Kidney (tissue), 14 donors: Measurements from ENCODE around the gene ZNF783. TPM values are rescaled to one million over a fixed set of nuclear protein-coding genes. Genes with fewer than 3 reads are reported as not detected.

Source experiments
- DNase-seq, 5 donors: peaks; one replicate each; pipeline ENCODE4 v3.0.0-alpha.2; 2013 to 2020
- FAIRE-seq: peaks from 2 replicates; lab custom pipeline; 2012; peaks lifted over from hg19 to GRCh38; lab: Jason Lieb, UNC
- H3K27ac ChIP-seq, 2 donors: one replicate each; pipeline ENCODE4 v1.7.0; 2013; ENCODE audit warnings: low read depth in 2 of 2, low read length in 2 of 2, inconsistent platforms in 1 of 2
- H3K27me3 ChIP-seq: one replicate; pipeline ENCODE4 v1.7.1; 2013; ENCODE audit warnings: low read length, inconsistent platforms; ENCODE audit not compliant: control insufficient read depth, insufficient read depth
- H3K36me3 ChIP-seq, 3 donors: one replicate each; pipeline versions ENCODE4 v1.7.0 to v1.7.1; 2013; ENCODE audit warnings: low read length in 3 of 3, control low read depth in 1 of 3, inconsistent platforms in 1 of 3; ENCODE audit not compliant: insufficient read depth in 3 of 3, control insufficient read depth in 2 of 3
- H3K4me1 ChIP-seq, 3 donors: one replicate each; pipeline versions ENCODE4 v1.7.0 to v1.7.1; 2013; ENCODE audit warnings: low read length in 3 of 3, inconsistent platforms in 1 of 3, low read depth in 1 of 3; ENCODE audit not compliant: control insufficient read depth in 2 of 3, insufficient read depth in 2 of 3
- H3K4me3 ChIP-seq, 3 donors: one replicate each; pipeline versions ENCODE4 v1.7.0 to v1.8.1; 2013; ENCODE audit warnings: low read length in 3 of 3, control low read depth in 1 of 3, inconsistent platforms in 1 of 3
- H3K9ac ChIP-seq, 3 donors: one replicate each; pipeline versions ENCODE4 v1.7.0 to v1.7.1; 2013; ENCODE audit warnings: low read length in 3 of 3, control low read depth in 1 of 3, inconsistent platforms in 1 of 3
- H3K9me3 ChIP-seq, 3 donors: one replicate each; pipeline versions ENCODE4 v1.7.0 to v1.7.1; 2013; ENCODE audit warnings: low read length in 3 of 3, control low read depth in 1 of 3, inconsistent platforms in 1 of 3; ENCODE audit not compliant: control insufficient read depth in 2 of 3, insufficient read depth in 1 of 3
- intact Hi-C: fragments of 100-400 bp; cut with DNase I; formaldehyde crosslinking; loops from one replicate; pipeline ENCODE4 v1.11.1; 2022
- polyA plus RNA-seq: library from polyadenylated mRNA; stranded (reverse); fragments of 350-450 nt; fragmentation: Illumina TruSeq; extraction: RNeasy Lipid Tissue Mini Kit (QIAGEN cat#74804); gene quantifications from one replicate; pipeline ENCODE4 v1.2.3, GENCODE V29; 2014; ENCODE audit warnings: low read depth, low replicate concordance; ENCODE audit not compliant: insufficient read depth
- total RNA-seq: library from RNA; stranded (reverse); fragmentation: NEBNext Ultra II Directional; extraction: Animal tissue kit (Norgen Biotek cat#: 25700); gene quantifications from one replicate; pipeline ENCODE4 v1.2.1, GENCODE V29; 2021
- TF ChIP-seq, protein P1 (sequence below): IDR thresholded peaks from 3 replicates; pipeline ENCODE4 v1.5.1; 2012; ENCODE audit warnings: mild to moderate bottlenecking, moderate library complexity, borderline replicate concordance; ENCODE audit not compliant: insufficient read depth; ENCODE audit errors: extremely low read depth
- donor health status: control.
- donor health status: control.
- donor health status: control.
- donor health status: control.
- donor health status: control.
- donor health status: DM: yes; HTN: yes; CAD: no.
- donor health status: Normal renal cell carcinoma (clear cell type).

ZNF783 gene
- total and polyA plus RNA-seq, 2 donors from 2014 or later = 3.6 to 21.8 TPM

DNA sequence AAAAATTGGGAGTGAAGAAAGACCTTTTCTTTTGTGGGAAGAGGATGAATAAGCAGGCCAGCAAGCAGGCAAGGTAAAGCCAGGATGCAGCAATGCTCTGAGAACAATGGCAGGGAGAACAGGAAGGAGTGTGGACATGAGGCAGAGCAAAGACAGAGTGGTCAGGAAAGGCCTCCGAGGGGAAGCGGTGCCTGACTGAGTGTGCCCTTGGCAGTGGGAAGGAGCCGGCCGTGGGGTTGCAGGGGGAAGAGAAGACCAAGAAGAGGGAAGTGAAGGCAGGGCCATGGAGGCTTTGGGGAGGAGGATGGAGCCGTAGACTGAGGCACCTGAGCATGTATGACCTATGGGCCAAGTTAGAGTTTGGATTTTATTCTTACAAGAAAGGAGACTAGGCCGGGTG is 44.4 kb upstream of the ZNF783 start:
- no peak for FAIRE-seq
- Histone ChIP-seq H3K4me1 (no peaks in the 10 kb centered on the region), H3K4me3 (no peak overlapping the region), H3K36me3 (peaks cover 5 to 45% (median 31%) of the 10 kb centered on the region in 3 donors), H3K27ac (no peak overlapping the region), H3K27me3 (no peaks in the 10 kb centered on the region), H3K9me3 (no peaks in the 10 kb centered on the region), H3K9ac (no peak overlapping the region)
- intact Hi-C loops = no loop called here
- no peak for DNase-seq
- TF ChIP-seq, protein P1, sequence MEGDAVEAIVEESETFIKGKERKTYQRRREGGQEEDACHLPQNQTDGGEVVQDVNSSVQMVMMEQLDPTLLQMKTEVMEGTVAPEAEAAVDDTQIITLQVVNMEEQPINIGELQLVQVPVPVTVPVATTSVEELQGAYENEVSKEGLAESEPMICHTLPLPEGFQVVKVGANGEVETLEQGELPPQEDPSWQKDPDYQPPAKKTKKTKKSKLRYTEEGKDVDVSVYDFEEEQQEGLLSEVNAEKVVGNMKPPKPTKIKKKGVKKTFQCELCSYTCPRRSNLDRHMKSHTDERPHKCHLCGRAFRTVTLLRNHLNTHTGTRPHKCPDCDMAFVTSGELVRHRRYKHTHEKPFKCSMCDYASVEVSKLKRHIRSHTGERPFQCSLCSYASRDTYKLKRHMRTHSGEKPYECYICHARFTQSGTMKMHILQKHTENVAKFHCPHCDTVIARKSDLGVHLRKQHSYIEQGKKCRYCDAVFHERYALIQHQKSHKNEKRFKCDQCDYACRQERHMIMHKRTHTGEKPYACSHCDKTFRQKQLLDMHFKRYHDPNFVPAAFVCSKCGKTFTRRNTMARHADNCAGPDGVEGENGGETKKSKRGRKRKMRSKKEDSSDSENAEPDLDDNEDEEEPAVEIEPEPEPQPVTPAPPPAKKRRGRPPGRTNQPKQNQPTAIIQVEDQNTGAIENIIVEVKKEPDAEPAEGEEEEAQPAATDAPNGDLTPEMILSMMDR = no peak

DNA sequence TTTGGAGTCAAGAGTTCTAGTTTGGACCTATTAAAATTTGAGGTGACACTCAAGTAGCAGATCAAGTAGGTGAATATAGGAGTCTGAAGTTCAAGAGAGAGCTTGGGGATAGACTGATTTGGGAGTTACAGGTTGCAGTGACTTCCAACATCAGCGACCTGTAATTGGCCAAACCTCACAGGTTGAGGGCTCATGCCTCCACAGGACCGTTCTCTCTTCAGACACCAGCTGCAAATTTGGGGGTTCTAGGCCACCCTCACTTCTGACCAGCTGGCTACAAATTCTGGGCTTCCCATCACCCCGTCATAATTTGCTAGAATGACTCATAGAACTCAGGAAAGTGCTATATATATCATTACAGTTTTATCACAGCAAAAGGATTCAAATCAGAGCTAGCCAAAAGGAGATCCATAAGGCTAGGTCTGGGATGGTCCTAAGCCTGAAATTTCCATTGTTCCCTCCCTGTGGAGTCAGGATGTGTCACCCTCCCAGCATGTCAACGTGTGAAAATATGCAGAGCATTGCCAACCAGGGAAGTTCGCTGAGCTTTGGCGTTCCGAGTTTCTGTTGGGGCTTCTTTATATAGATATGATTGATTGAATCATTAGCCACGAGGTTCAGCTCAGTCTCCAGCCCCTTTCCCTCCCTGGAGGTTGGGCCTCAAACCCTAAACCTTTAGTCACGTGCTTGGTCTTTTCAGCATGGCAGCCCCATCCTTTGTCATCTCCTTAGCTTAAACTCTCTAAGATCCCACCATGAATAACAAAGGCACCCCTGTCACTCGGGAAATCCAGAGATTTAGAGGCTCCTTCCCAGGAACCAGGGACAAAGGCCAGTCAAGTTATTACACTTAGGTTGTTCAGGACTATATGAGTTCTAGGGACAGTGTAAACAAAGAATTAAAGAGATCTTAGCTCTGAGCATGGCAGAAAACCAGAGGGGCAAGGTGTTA is 43.3 kb upstream of the ZNF783 start:
- no peak for DNase-seq
- no peaks in the 10 kb centered on the region for H3K27me3 ChIP-seq
- H3K9ac ChIP-seq = no peak overlapping the region
- intact Hi-C loops = no loop called here
- TF ChIP-seq, protein P1 = no peak
- H3K36me3 ChIP-seq = peaks cover 3 to 35% (median 22%) of the 10 kb centered on the region in 3 donors
- FAIRE-seq = no peak
- no peaks in the 10 kb centered on the region for H3K4me1 ChIP-seq
- H3K27ac ChIP-seq = no peak overlapping the region
- H3K4me3 ChIP-seq = no peak overlapping the region
- no peaks in the 10 kb centered on the region for H3K9me3 ChIP-seq

DNA sequence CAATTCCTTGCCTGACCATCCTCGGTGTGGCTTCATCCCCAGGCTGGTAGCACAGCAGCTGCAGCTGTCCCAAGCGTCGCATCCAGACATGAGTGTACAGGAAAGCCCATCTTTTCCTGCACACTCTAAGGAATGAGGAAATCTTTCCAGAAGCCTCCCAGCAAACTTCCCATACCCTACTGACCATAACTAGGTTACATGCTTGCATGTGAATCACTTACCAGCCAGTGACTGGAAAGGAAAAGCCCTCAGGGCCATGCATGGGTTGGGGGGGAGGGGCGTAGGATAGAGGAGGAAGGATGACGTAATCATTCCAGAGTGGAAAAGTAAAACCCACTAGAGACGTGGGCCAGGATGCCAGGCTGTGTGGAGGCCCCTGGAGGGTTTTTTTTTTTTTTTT is 41.5 kb upstream of the ZNF783 start:
- Histone ChIP-seq H3K27ac (no peak overlapping the region), H3K4me1 (no peaks in the 10 kb centered on the region), H3K9me3 (no peaks in the 10 kb centered on the region), H3K27me3 (no peaks in the 10 kb centered on the region), H3K36me3 (peaks cover 0 to 19% (median 12%) of the 10 kb centered on the region in 3 donors), H3K9ac (no peak overlapping the region), H3K4me3 (no peak overlapping the region)
- TF ChIP-seq, protein P1 = no peak
- FAIRE-seq (no peak), DNase-seq (no peak)
- intact Hi-C loops = no loop called here
